Measurements from ENCODE around the gene PTEN.
A peak's percentile ranks its signal among the peaks of the same experiment; 100 is the strongest.
"Not testable (repeated sequence)": the region's sequence is repeated elsewhere in the genome, so short reads cannot be mapped to it uniquely, and the experiment has no call there.

Gene PTEN

GRCh38 chr10:87860816-87861403, 2.5 kb upstream of the PTEN start:
- H3K9me3 Mint-ChIP-seq = no peaks in the 10 kb centered on the region
- H3K36me3 Mint-ChIP-seq (ENCODE audit: low read depth) = no peaks in the 10 kb centered on the region
- no peak for DNase-seq
- H3K27me3 Mint-ChIP-seq (ENCODE audit: low read depth, poor library complexity) = peaks cover 3% of the 10 kb centered on the region
- H3K4me1 Mint-ChIP-seq = peaks cover 28% of the 10 kb centered on the region
- H3K4me3 Mint-ChIP-seq = peak overlapping the region; percentile 99
- TF ChIP-seq CTCF (IDR thresholded peaks at IDR 0.05) = no peak
- H3K27ac Mint-ChIP-seq = no peak overlapping the region

GRCh38 chr10:87861566-87861952, 1.9 kb upstream of the PTEN start:
- peak overlapping the region; percentile 99 for H3K4me3 Mint-ChIP-seq

GRCh38 chr10:87861953-87862678, 1.3 kb upstream of the PTEN start:
- Mint-ChIP-seq H3K27me3 (ENCODE audit: low read depth, poor library complexity) (peaks cover 3% of the 10 kb centered on the region), H3K4me3 (peak overlapping the region; percentile 99), H3K4me1 (peaks cover 38% of the 10 kb centered on the region), H3K9me3 (no peaks in the 10 kb centered on the region), H3K27ac (peak overlapping the region; percentile 98), H3K36me3 (ENCODE audit: low read depth) (no peaks in the 10 kb centered on the region)
- TF ChIP-seq CTCF (IDR thresholded peaks at IDR 0.05) = no peak
- peak; percentile 96 for DNase-seq

More at GRCh38 chr10:87861566-87861952, 1.9 kb upstream of the PTEN start:
- H3K27me3 Mint-ChIP-seq (ENCODE audit: low read depth, poor library complexity) = peaks cover 3% of the 10 kb centered on the region
- H3K27ac Mint-ChIP-seq = peak overlapping the region; percentile 56
- peak; percentile 42 for DNase-seq
- H3K9me3 Mint-ChIP-seq = no peaks in the 10 kb centered on the region
- no peak for TF ChIP-seq CTCF (IDR thresholded peaks at IDR 0.05)
- no peaks in the 10 kb centered on the region for H3K36me3 Mint-ChIP-seq (ENCODE audit: low read depth)
- peaks cover 33% of the 10 kb centered on the region for H3K4me1 Mint-ChIP-seq

- Mint-ChIP-seq H3K27me3 (ENCODE audit: low read depth, poor library complexity) (peaks cover 3% of the 10 kb centered on the region), H3K4me3 (peak overlapping the region; percentile 99)
Observed at GRCh38 chr10:87862679-87863052, 759 bp upstream of the PTEN start.

GRCh38 chr10:87863951-87864495, 598 bp downstream of the PTEN start:
- peak; percentile 52 for DNase-seq

More at GRCh38 chr10:87862679-87863052, 759 bp upstream of the PTEN start:
- Mint-ChIP-seq H3K36me3 (ENCODE audit: low read depth) (no peaks in the 10 kb centered on the region), H3K9me3 (no peaks in the 10 kb centered on the region), H3K27ac (peak overlapping the region; percentile 98), H3K4me1 (peaks cover 44% of the 10 kb centered on the region)
- DNase-seq = no peak
- no peak for TF ChIP-seq CTCF (IDR thresholded peaks at IDR 0.05)

GRCh38 chr10:87864496-87865059, 1.2 kb downstream of the PTEN start:
- Mint-ChIP-seq H3K36me3 (ENCODE audit: low read depth) (peaks cover 4% of the 10 kb centered on the region), H3K9me3 (no peaks in the 10 kb centered on the region), H3K27me3 (ENCODE audit: low read depth, poor library complexity) (peaks cover 3% of the 10 kb centered on the region), H3K4me3 (peak overlapping the region; percentile 99), H3K4me1 (peaks cover 56% of the 10 kb centered on the region), H3K27ac (peak overlapping the region; percentile 99)
- DNase-seq = no peak
- no peak for TF ChIP-seq CTCF (IDR thresholded peaks at IDR 0.05)

More at GRCh38 chr10:87863951-87864495, 598 bp downstream of the PTEN start:
- peak overlapping the region; percentile 99 for H3K4me3 Mint-ChIP-seq
- H3K36me3 Mint-ChIP-seq (ENCODE audit: low read depth); H3K9me3 Mint-ChIP-seq; H3K27me3 Mint-ChIP-seq (ENCODE audit: low read depth, poor library complexity): not testable (repeated sequence)
- H3K4me1 Mint-ChIP-seq = peaks cover 53% of the 10 kb centered on the region
- H3K27ac Mint-ChIP-seq = peak overlapping the region; percentile 99

All from nephron progenitor cell (in vitro differentiated cells).